Endothelial cell of umbilical vein (primary cell): Measurements from ENCODE around the gene SREBF1. TPM values are rescaled to one million over a fixed set of nuclear protein-coding genes. Genes with fewer than 3 reads are reported as not detected.

Source experiments
- BruUV-seq: library from RNA; stranded (reverse); fragments of 400-500 nt; replicated peaks from 2 replicates; lab custom pipeline; 2021; lab: Mats Ljungman, UMichigan
- CTCF ChIA-PET: fragments of 300-600, 350-600 bp; sonication (Branson Sonifier 250); formaldehyde crosslinking; loops from one replicate; lab custom pipeline; 2021; ENCODE audit warnings: antibody characterized with exemption, inconsistent platforms; lab: Charles Lee
- POLR2A ChIA-PET: fragments of 300-600, 350-600 bp; sonication (Branson Sonifier 250); formaldehyde crosslinking; loops from one replicate; lab custom pipeline; 2021; ENCODE audit warnings: antibody characterized with exemption, inconsistent platforms; lab: Charles Lee
- DNase-seq: peaks from one replicate; pipeline ENCODE4 v3.0.0-alpha.2; 2011; ENCODE audit warnings: low read depth, low spot score
- FAIRE-seq: peaks from 2 replicates; lab custom pipeline; 2011; peaks lifted over from hg19 to GRCh38; lab: Jason Lieb, UNC
- H2AFZ ChIP-seq: 2 replicates; pipeline ENCODE4 v1.6.0; 2012; ENCODE audit warnings: low read depth, low read length, control low read depth, inconsistent platforms
- H3K27ac ChIP-seq: 2 replicates; pipeline ENCODE4 v1.5.1; 2011; ENCODE audit warnings: low read depth, mild to moderate bottlenecking, control low read depth, low read length, moderate library complexity; ENCODE audit not compliant: insufficient read depth
- H3K27me3 ChIP-seq, 2 experiments: 2 replicates each; pipeline versions ENCODE4 v1.6.0 to v1.6.1; 2011; ENCODE audit warnings: low read length in 2 of 2, mixed read lengths in 1 of 2; ENCODE audit not compliant: control insufficient read depth in 2 of 2, insufficient read depth in 2 of 2
- H3K36me3 ChIP-seq, 2 experiments: 2 replicates in 1 of 2; 3 replicates in 1 of 2; pipeline ENCODE4 v1.5.1; 2011; ENCODE audit warnings: low read length in 2 of 2, mild to moderate bottlenecking in 1 of 2, moderate library complexity in 1 of 2; ENCODE audit not compliant: control insufficient read depth in 2 of 2, insufficient read depth in 2 of 2; ENCODE audit errors: extremely low read depth in 1 of 2
- H3K4me1 ChIP-seq: 3 replicates; pipeline ENCODE4 v1.5.1; 2011; ENCODE audit warnings: mild to moderate bottlenecking, low read length; ENCODE audit not compliant: control insufficient read depth, insufficient read depth; ENCODE audit errors: extremely low read depth
- H3K4me2 ChIP-seq: 2 replicates; pipeline ENCODE4 v1.6.1; 2011; ENCODE audit warnings: low read length, control low read depth, mixed read lengths; ENCODE audit not compliant: insufficient read depth
- H3K4me3 ChIP-seq, 3 experiments: fragments of 200-600 bp in 1 of 3; sonication (generic), shearing (Covaris generic) in 1 of 3; replicated peaks in 1 of 3; 2 replicates each; pipeline ENCODE4 v1.5.1; 2011 to 2016; ENCODE audit warnings: control low read depth in 3 of 3, low read length in 3 of 3, mild to moderate bottlenecking in 2 of 3, inconsistent platforms in 1 of 3, low read depth in 1 of 3, moderate library complexity in 1 of 3; ENCODE audit not compliant: insufficient read depth in 1 of 3
- H3K79me2 ChIP-seq: 2 replicates; pipeline ENCODE4 v1.6.0; 2012; ENCODE audit warnings: low read length, inconsistent platforms; ENCODE audit not compliant: control insufficient read depth, insufficient read depth
- H3K9ac ChIP-seq: replicated peaks from 2 replicates; pipeline ENCODE3; 2011; ENCODE audit warnings: low read length, control low read depth; ENCODE audit not compliant: insufficient read depth; ENCODE audit errors: extremely low read depth
- H3K9me1 ChIP-seq: replicated peaks from 3 replicates; pipeline ENCODE4 v1.6.0; 2011; ENCODE audit warnings: mild to moderate bottlenecking, low read length; ENCODE audit not compliant: control insufficient read depth, insufficient read depth; ENCODE audit errors: extremely low read depth
- H3K9me3 ChIP-seq: replicated peaks from 2 replicates; pipeline ENCODE4 v1.5.1; 2012; ENCODE audit warnings: low read length, inconsistent platforms; ENCODE audit not compliant: control insufficient read depth, insufficient read depth
- H4K20me1 ChIP-seq: replicated peaks from 2 replicates; pipeline ENCODE3; 2011; ENCODE audit warnings: mild to moderate bottlenecking, low read length; ENCODE audit not compliant: control insufficient read depth, insufficient read depth; ENCODE audit errors: extremely low read depth
- EZH2 ChIP-seq: IDR thresholded peaks from 2 replicates; pipeline ENCODE4 v1.6.1; 2012; ENCODE audit warnings: borderline replicate concordance, low read depth, mild to moderate bottlenecking, moderate library complexity, low read length, inconsistent platforms; ENCODE audit not compliant: severe bottlenecking
- FOS ChIP-seq: IDR thresholded peaks from 2 replicates; pipeline ENCODE4 v1.6.1; 2011; ENCODE audit warnings: mild to moderate bottlenecking, low read length, moderate library complexity, borderline replicate concordance; ENCODE audit not compliant: insufficient read depth
- GATA2 ChIP-seq: IDR thresholded peaks from 2 replicates; pipeline ENCODE4 v1.7.0; 2011; ENCODE audit warnings: low read depth, mild to moderate bottlenecking, moderate library complexity, mixed read lengths, low read length; ENCODE audit not compliant: insufficient read length, insufficient read depth
- JUN ChIP-seq: IDR thresholded peaks from 2 replicates; pipeline ENCODE4 v1.6.1; 2011; ENCODE audit warnings: borderline replicate concordance, low read depth; ENCODE audit not compliant: insufficient read length, insufficient read depth
- MYC ChIP-seq: IDR thresholded peaks from one replicate; pipeline ENCODE4 v1.6.1; 2011; ENCODE audit warnings: mild to moderate bottlenecking, low read depth, low read length
- POLR2A ChIP-seq: IDR thresholded peaks from 2 replicates; pipeline ENCODE4 v1.6.1; 2012; ENCODE audit warnings: low read depth, mild to moderate bottlenecking, control low read depth, low read length
- POLR2AphosphoS5 ChIP-seq: IDR thresholded peaks from 2 replicates; pipeline ENCODE4 v1.6.1; 2012; ENCODE audit warnings: low read depth, mild to moderate bottlenecking, control low read depth, low read length, moderate library complexity; ENCODE audit not compliant: insufficient read depth
- dilution Hi-C: fragments of 300-500 bp; cut with MboI; formaldehyde crosslinking; loops from one replicate; pipeline ENCODE4 v1.15.0; 2019; ENCODE audit warnings: low sequenced_read_pairs; ENCODE audit not compliant: extremely low pct_ligation_motif_present
- intact Hi-C: fragments of 100-400 bp; cut with micrococcal nuclease; formaldehyde crosslinking; loops from one replicate; pipeline ENCODE4 v1.10.0; 2022
- polyA plus RNA-seq, 4 experiments: library from polyadenylated mRNA; depleted of rRNA in 3 of 4; stranded (reverse) in 3 of 4; unstranded in 1 of 4; fragments of >200 nt; gene quantifications; 2 replicates each; pipeline versions ENCODE4 v1.2.1 to v1.2.3, GENCODE V29; 2011 to 2012; ENCODE audit warnings: missing spikeins in 1 of 4
- total RNA-seq: library from RNA; stranded (reverse); gene quantifications from 2 replicates; pipeline ENCODE4 v1.2.3, GENCODE V29; 2021
- TF ChIP-seq, protein P1 (sequence below): IDR thresholded peaks from 2 replicates; pipeline ENCODE4 v1.6.1; 2011; ENCODE audit not compliant: insufficient read depth, insufficient read length
- TF ChIP-seq, protein P2 (sequence below), 2 donors: IDR thresholded peaks; 1 replicate in 1 of 2; 2 replicates in 1 of 2; pipeline ENCODE4 v1.5.1; 2011; ENCODE audit warnings: low read length in 2 of 2, mild to moderate bottlenecking in 2 of 2, moderate library complexity in 2 of 2, control low read depth in 1 of 2, inconsistent platforms in 1 of 2, low read depth in 1 of 2; ENCODE audit not compliant: insufficient read depth in 1 of 2; ENCODE audit errors: extremely low read depth in 1 of 2

Gene SREBF1
- total and polyA plus RNA-seq, 2 donors (not counting 3 experiments of a cell fraction or from before 2014, with no cell fraction given): 50.4 to 109 TPM

DNA sequence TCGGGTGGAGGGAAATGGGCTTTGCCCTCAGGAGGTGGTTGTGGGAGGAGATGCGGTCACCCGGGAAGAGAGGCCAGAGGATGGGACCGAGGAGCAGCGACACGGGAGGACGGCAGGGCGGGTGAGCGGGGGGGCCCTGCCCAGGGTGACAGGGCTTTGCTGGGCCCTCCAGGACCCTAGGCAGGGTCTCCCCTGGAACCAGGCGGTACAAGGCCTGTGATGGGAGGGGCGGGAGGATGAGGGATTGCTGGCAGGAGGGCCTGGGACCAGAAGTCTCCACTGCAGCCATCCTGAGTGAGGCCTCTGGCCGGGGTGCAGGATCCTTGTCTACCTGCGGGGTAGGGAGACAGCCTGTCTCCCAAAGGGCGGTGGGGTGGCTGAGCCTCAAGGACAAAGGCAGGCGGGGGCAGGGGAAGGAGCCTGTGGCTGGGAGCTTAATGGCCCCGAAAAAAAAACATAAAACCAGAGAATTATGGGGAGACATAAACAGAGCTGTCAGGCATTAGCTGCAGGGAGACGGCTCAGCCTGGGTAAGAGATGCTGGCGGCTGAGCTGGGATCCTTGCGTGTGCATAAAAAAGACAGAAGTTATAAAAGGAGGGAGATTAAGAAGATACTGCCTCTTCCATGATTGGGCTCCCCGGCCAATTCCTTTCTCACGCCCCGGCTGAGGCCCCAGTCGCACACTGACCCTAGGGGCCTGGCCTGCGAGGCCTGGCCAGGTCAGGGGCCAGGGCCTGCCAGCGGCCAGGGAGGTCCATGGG is 66.7 kb downstream of the SREBF1 start:
- dilution Hi-C loops (no loop called here), intact Hi-C loops (no loop called here)
- ChIA-PET CTCF (no interaction called here), POLR2A (no interaction called here)
- Histone ChIP-seq H3K4me1 (peaks cover 5% of the 10 kb centered on the region), H3K4me3 (no peak overlapping the region), H4K20me1 (no peaks in the 10 kb centered on the region), H3K36me3 (peaks cover 0 to 6% of the 10 kb centered on the region in 2 experiments), H3K79me2 (peaks cover 11% of the 10 kb centered on the region), H3K9ac (no peak overlapping the region), H3K4me2 (no peak overlapping the region), H3K27ac (no peak overlapping the region), H3K9me1 (no peaks in the 10 kb centered on the region), H2AFZ (no peak overlapping the region), H3K27me3 (no peaks in the 10 kb centered on the region), H3K9me3 (no peaks in the 10 kb centered on the region)
- BruUV-seq: no TSS peak
- FAIRE-seq (no peak), DNase-seq (no peak)
- TF ChIP-seq POLR2A: no peak
- no peak for TF ChIP-seq JUN
- TF ChIP-seq FOS: no peak
- TF ChIP-seq, protein P1, sequence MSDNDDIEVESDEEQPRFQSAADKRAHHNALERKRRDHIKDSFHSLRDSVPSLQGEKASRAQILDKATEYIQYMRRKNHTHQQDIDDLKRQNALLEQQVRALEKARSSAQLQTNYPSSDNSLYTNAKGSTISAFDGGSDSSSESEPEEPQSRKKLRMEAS: no peak
- TF ChIP-seq GATA2: no peak
- TF ChIP-seq MYC: no peak
- no peak for TF ChIP-seq EZH2
- TF ChIP-seq, protein P2, sequence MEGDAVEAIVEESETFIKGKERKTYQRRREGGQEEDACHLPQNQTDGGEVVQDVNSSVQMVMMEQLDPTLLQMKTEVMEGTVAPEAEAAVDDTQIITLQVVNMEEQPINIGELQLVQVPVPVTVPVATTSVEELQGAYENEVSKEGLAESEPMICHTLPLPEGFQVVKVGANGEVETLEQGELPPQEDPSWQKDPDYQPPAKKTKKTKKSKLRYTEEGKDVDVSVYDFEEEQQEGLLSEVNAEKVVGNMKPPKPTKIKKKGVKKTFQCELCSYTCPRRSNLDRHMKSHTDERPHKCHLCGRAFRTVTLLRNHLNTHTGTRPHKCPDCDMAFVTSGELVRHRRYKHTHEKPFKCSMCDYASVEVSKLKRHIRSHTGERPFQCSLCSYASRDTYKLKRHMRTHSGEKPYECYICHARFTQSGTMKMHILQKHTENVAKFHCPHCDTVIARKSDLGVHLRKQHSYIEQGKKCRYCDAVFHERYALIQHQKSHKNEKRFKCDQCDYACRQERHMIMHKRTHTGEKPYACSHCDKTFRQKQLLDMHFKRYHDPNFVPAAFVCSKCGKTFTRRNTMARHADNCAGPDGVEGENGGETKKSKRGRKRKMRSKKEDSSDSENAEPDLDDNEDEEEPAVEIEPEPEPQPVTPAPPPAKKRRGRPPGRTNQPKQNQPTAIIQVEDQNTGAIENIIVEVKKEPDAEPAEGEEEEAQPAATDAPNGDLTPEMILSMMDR (IDR thresholded peaks at IDR 0.05; ENCODE audit: extremely low read depth in 1 of 2, insufficient read depth in 1 of 2, low read depth in 1 of 2, low read length in 2 of 2): no peak
- no peak for TF ChIP-seq POLR2AphosphoS5
